Effector memory CD4-positive, alpha-beta T cell (primary cell): ENCODE data around the gene BUB1.
A peak's percentile ranks its signal among the peaks of the same experiment; 100 is the strongest.

Experiments used
- DNase-seq, 3 donors: peaks; one replicate each; pipeline ENCODE4 v3.0.0-alpha.2; 2020
- H3K27ac ChIP-seq: 2 replicates; pipeline ENCODE4 v1.7.0; 2013; ENCODE audit warnings: mild to moderate bottlenecking, low read length, moderate library complexity; ENCODE audit not compliant: insufficient read depth, poor library complexity, severe bottlenecking
- H3K27me3 ChIP-seq: replicated peaks from 2 replicates; pipeline ENCODE4 v1.7.0; 2013; ENCODE audit warnings: mild to moderate bottlenecking, low read length; ENCODE audit not compliant: insufficient read depth, control insufficient read depth, poor library complexity, severe bottlenecking
- H3K36me3 ChIP-seq: 2 replicates; pipeline ENCODE4 v1.7.0; 2013; ENCODE audit warnings: mild to moderate bottlenecking, low read length, moderate library complexity; ENCODE audit not compliant: control insufficient read depth, insufficient read depth
- H3K4me1 ChIP-seq: 2 replicates; pipeline ENCODE4 v1.7.0; 2013; ENCODE audit warnings: low read length, mild to moderate bottlenecking; ENCODE audit not compliant: control insufficient read depth, insufficient read depth, poor library complexity, severe bottlenecking
- H3K4me3 ChIP-seq: 2 replicates; pipeline ENCODE4 v1.7.0; 2013; ENCODE audit warnings: low read length, low read depth, mild to moderate bottlenecking; ENCODE audit not compliant: insufficient read depth, poor library complexity, severe bottlenecking
- H3K9me3 ChIP-seq: 2 replicates; pipeline ENCODE4 v1.7.0; 2013; ENCODE audit warnings: mild to moderate bottlenecking, low read length, moderate library complexity; ENCODE audit not compliant: control insufficient read depth
- total RNA-seq, 3 donors: gene quantifications; one replicate each; lab custom pipeline; 2026; lab: John Stamatoyannopoulos, UW

The BUB1 gene
- total RNA-seq, result 5.0 to 7.6 (median 5.2) reads per million in 3 donors

DNA sequence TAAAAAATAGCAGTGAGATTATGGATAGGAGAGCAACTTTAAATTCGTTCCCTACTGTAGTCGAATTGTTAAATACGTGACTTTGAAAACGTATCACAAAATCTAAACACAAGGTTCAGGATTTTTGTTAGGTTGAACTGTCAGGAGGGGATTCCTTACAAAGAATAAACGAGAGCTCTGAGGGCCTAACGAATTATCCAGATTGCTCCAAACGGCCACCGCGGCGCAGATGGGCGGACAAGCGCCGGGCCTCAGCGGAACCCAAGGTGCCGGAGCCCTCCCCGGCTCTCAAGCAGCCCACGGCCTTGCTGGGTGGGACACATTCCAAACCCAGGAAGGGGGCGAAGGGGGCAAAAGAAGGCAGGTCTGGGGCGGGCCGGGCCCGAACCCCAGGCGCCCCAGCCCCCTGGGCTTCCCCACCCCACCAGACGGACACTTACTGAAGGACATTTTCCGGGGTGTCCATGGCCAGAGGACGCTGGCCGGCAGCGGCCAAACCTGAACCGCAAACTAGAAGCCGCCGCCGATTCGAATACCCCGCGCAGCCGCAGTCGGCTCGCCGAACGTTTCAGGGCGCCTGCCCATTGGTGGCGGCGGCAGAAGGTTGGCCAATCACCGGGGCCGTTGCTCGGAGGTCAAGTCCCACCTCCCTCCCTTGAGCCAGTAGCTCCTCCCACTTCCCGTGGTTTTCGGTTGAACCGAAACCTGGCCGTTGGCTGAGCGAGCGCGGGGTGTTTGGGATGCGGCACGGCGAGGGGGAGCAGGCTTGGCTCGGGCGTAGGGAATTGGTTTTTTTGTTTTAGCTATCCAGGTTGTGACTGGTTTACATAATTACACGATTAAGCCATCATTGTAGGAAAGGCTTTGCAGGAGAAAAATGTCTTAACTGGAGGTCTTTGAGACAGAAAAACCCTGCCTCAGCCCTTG is at the start of gene BUB1:
Gene BUB1, minus strand, starts transcription at position 534 of the 927 bp plus-strand sequence. Its CDS starts 68 bp downstream, at position 466.
- no peaks in the 10 kb centered on the region for H3K4me1 ChIP-seq
- H3K4me3 ChIP-seq, result peak within 1 kb of the TSS; percentile 99
- H3K9me3 ChIP-seq, result no peaks in the 10 kb centered on the region
- no peaks in the 10 kb centered on the region for H3K36me3 ChIP-seq
- DNase-seq, result peak; percentile 92 to 94 (median 92)
- H3K27me3 ChIP-seq, result no peaks in the 10 kb centered on the region
- H3K27ac ChIP-seq, result peak within 1 kb of the TSS; percentile 69

DNA sequence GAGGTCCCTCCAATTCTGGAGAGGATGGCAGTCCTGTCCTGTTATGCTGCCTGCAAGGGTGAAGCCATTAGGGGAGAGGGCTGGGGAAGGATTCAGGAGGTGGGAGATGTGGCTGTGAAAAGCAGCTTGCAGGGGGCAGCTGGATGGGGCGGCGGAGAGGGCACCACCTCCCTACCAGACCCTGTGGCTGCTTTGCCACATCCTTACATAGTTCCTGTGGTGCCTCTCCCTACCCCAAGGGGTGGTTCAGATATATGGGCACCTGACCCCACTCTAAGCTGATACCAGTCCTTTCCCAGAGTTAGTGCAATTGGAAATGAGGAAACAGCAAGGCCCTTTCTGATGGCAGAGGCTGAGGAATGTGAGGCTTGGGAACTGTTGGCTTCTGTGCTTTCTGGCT is 48.4 kb upstream of the BUB1 start:
- Histone ChIP-seq H3K27ac (no peak overlapping the region), H3K4me3 (no peak overlapping the region), H3K4me1 (no peaks in the 10 kb centered on the region), H3K9me3 (no peaks in the 10 kb centered on the region), H3K36me3 (no peaks in the 10 kb centered on the region), H3K27me3 (no peaks in the 10 kb centered on the region)
- no peak for DNase-seq

DNA sequence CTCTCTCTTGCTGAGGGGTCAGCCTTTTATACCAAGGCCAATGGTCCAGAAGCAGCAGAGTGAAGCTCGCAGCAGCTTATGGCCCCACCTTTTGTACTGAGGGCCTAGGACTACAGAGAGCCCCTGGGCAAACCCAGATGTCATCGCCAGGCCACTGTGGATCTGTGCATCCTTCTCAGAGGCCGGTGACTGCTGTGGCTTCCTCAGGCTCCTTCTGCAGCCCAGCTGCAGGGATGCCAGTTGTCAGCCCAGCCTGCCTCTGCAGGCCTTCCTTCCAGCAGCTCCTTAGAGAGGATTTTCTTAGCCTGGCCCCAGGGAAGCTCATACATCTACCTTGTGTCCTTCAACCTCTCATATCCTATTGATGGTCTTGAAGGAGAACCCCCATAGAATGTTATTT is 48.0 kb upstream of the BUB1 start:
- H3K4me1 ChIP-seq, result no peaks in the 10 kb centered on the region
- no peaks in the 10 kb centered on the region for H3K27me3 ChIP-seq
- no peaks in the 10 kb centered on the region for H3K9me3 ChIP-seq
- no peak overlapping the region for H3K27ac ChIP-seq
- no peaks in the 10 kb centered on the region for H3K36me3 ChIP-seq
- no peak for DNase-seq
- H3K4me3 ChIP-seq, result no peak overlapping the region

DNA sequence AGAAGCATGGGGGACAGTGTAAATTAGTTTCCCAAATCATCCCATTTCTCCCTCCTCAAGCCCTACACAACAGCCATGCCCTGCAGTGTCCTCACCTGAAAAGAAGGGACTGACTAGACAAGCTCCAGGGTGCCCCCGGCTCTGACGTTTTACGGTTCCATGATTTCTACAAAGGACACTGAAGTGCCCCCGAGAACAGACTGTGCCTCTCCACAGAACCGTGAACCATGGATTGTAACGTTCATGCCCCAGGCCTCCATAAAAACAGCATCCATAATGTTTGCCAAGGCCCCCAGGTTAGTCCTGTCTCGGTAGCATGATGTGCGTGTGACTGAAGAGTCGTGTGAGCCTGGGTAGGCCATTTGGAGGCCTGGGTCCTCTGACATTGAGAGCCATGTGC is 47.5 kb upstream of the BUB1 start:
- Histone ChIP-seq H3K27me3 (no peaks in the 10 kb centered on the region), H3K9me3 (no peaks in the 10 kb centered on the region), H3K36me3 (no peaks in the 10 kb centered on the region), H3K27ac (no peak overlapping the region), H3K4me3 (no peak overlapping the region), H3K4me1 (no peaks in the 10 kb centered on the region)
- no peak for DNase-seq

DNA sequence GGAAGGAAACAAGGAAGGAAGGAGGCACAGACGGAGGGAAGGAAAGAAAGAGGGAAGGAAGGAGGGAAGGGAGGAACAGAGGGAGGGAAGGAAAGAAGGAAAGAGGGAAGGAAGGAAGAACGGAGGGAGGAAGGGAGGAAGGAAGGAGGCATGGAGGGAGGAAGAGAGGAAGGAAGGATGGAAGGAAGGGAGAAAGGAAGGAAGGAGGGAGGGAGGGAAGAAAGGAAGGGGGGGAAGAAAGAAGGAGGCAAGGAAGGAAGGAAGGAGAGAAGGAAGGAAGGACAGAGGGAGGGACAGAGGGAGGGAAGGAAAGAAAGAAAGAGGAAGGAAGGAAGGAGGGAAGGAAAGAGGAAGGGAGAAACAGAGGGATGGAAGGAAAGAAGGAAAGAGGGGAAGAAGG is 47.0 kb upstream of the BUB1 start:
- Histone ChIP-seq H3K9me3 (no peaks in the 10 kb centered on the region), H3K36me3 (no peaks in the 10 kb centered on the region), H3K4me3 (no peak overlapping the region), H3K27ac (no peak overlapping the region), H3K4me1 (no peaks in the 10 kb centered on the region), H3K27me3 (no peaks in the 10 kb centered on the region)
- DNase-seq, result no peak

DNA sequence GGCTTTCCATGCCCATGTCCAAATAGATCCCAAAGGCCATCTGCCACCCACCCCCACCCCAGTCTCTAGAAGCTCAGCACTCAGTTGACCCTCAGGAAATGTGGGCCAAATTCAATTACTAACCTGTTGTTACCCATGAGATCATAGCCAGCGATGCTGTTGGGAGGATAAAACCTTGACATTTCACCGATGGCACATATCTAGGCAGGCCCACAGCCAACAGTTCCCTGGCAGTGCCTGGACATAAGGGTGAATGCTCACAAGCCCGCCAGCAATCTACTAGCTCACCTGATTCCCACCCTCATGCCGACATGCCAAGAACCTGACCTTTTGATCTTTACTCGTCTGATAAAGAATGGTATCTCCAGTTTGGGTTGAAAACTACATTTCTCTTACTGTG is 42.7 kb upstream of the BUB1 start:
- no peaks in the 10 kb centered on the region for H3K27me3 ChIP-seq

DNA sequence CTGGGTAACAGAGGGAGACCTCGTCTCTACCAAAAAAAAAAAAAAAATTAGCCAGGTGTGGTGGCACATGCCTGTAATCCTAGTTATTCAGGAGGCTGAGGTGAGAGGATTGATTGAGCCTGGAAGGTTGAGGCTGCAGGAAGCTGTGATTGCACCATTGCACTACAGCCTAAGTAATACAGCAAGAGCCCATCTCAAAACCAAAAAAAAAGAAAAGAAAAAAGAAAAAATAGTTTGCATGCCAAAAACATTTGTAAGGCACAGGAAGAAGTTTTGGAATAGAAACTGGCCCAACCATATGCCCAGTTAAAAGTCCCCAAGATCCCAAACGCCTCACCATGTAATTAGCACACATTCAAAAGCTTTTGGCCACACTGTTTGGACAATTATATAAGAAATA is 41.1 kb upstream of the BUB1 start:
- no peaks in the 10 kb centered on the region for H3K36me3 ChIP-seq
- H3K4me3 ChIP-seq, result no peak overlapping the region
- no peaks in the 10 kb centered on the region for H3K27me3 ChIP-seq
- no peaks in the 10 kb centered on the region for H3K4me1 ChIP-seq
- H3K9me3 ChIP-seq, result no peaks in the 10 kb centered on the region
- no peak overlapping the region for H3K27ac ChIP-seq
- no peak for DNase-seq

More for the DNA sequence above, 42.7 kb upstream of the BUB1 start:
- H3K4me3 ChIP-seq, result no peak overlapping the region
- no peaks in the 10 kb centered on the region for H3K9me3 ChIP-seq
- H3K36me3 ChIP-seq, result no peaks in the 10 kb centered on the region
- H3K4me1 ChIP-seq, result no peaks in the 10 kb centered on the region
- DNase-seq, result no peak
- no peak overlapping the region for H3K27ac ChIP-seq

DNA sequence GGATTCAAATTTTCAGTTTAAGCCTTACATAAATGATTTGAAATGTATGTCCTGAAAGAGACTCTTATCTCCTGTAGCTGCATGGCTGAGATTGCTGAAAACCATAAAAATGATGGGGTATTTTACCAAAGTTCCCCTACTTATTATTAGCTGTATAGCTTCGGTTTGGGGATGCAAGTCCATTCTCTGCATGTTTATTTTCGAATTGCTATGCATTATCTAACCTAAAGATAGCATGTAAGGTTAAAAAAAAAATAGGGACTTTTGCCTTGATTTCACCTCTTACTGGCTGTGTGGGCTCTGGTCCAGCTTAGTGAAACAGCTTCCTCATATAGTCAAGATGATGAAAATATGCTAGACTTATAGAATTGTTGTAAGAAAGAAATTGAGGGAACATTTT is 40.5 kb upstream of the BUB1 start:
- DNase-seq, result no peak
- H3K4me3 ChIP-seq, result no peak overlapping the region
- no peaks in the 10 kb centered on the region for H3K36me3 ChIP-seq
- no peaks in the 10 kb centered on the region for H3K27me3 ChIP-seq
- no peaks in the 10 kb centered on the region for H3K9me3 ChIP-seq
- H3K4me1 ChIP-seq, result no peaks in the 10 kb centered on the region
- no peak overlapping the region for H3K27ac ChIP-seq

DNA sequence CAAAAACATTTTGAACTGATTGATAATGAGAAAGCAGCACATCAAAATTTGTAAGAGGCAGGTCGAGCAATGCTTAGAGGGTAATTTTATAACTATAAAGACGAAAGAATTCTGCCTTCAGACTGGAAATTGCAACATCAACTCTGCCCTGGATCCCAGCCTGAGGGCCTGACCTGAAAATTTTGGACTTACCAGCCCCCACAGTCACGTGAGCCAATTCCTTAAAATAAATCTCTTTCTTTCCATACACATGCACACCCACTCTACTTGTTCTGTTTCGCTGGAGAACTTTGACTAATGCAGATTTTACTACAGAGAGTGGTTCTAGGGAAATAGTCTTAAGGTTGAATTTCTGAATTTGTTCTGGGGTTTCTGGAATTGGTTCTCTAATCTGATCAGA is 39.9 kb upstream of the BUB1 start:
- Histone ChIP-seq H3K36me3 (no peaks in the 10 kb centered on the region), H3K9me3 (no peaks in the 10 kb centered on the region), H3K27ac (no peak overlapping the region), H3K4me1 (no peaks in the 10 kb centered on the region), H3K4me3 (no peak overlapping the region), H3K27me3 (no peaks in the 10 kb centered on the region)
- DNase-seq, result no peak

DNA sequence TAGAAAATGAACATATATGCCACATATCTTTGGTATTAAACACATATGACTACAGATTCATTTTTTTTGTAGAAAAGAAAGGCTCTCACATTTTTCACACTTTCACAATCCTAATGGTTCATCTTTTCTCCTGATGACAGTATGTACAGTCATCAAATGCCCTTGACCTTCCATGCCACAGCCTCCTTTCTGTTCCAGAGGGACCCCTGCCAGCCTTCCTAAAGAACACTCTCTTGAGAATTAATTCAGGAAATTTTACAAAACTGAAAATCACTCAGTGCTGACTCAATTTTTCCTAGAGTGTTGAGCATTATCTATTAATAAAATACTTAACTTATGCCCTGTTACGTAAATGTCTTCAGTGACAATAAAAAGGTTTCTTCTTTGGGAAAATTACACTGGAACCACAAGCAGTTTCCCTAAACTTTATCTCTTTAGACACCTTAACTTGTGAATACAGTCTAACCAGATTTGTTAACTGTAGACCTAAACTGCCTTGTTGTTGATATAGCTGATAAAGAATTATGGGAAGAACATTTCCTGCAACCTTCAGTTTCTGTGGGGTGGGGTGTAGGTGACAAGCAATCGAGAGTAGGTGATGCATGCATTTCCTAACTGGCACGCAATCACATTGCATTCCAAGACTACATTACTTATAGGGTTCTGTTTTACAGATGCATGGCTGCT is 39.2 kb upstream of the BUB1 start:
- Histone ChIP-seq H3K27ac (no peak overlapping the region), H3K4me3 (no peak overlapping the region), H3K27me3 (no peaks in the 10 kb centered on the region), H3K9me3 (no peaks in the 10 kb centered on the region), H3K36me3 (no peaks in the 10 kb centered on the region), H3K4me1 (no peaks in the 10 kb centered on the region)
- DNase-seq, result no peak
